ENCODE results near the gene LIMK1.

GRCh38 chr7:74042746-74043522 is 40.7 kb upstream of the LIMK1 start:
- TF ChIP-seq EP300 (IDR thresholded peaks at IDR 0.05): no peak
- no peak for TF ChIP-seq CTCF (IDR thresholded peaks at IDR 0.05)
- TF ChIP-seq POLR2AphosphoS5 (IDR thresholded peaks at IDR 0.05): no peak
- TF ChIP-seq POLR2A (IDR thresholded peaks at IDR 0.05): no peak
